HCT116 (cell line): ENCODE measurements around the gene RPRD1B. TPM values are rescaled to one million over a fixed set of nuclear protein-coding genes. Genes with fewer than 3 reads are reported as not detected.

Experiments
- ATAC-seq: fragments of 200-7000 bp; cut with Tn5 transposase; 2 replicates; pipeline ENCODE4 v1.9.1; 2020; ENCODE audit warnings: mild to moderate bottlenecking, moderate library complexity
- BruUV-seq: library from RNA; stranded (reverse); fragments of 400-500 nt; replicated peaks from 2 replicates; lab custom pipeline; 2021; lab: Mats Ljungman, UMichigan
- CTCF ChIA-PET: fragments of 300-600 bp; sonication (Branson Sonifier 250); formaldehyde crosslinking; loops from one replicate; lab custom pipeline; 2021; ENCODE audit warnings: antibody characterized with exemption; lab: Charles Lee
- POLR2A ChIA-PET: fragments of 300-600, 350-600 bp; sonication (Branson Sonifier 250); formaldehyde crosslinking; loops from one replicate; lab custom pipeline; 2021; ENCODE audit warnings: antibody characterized with exemption; lab: Charles Lee
- RAD21 ChIA-PET, 2 experiments: fragments of 300-600 bp; sonication (Branson Sonifier 250); formaldehyde crosslinking; loops; one replicate each; lab custom pipeline; 2023; ENCODE audit warnings: low total read pairs in 2 of 2; ENCODE audit not compliant: uncharacterized antibody in 2 of 2, unreplicated experiment in 2 of 2, low non-redundant PET in 1 of 2; lab: Charles Lee
- DNase-seq: peaks from one replicate; pipeline ENCODE4 v3.0.0-alpha.2; 2010; ENCODE audit warnings: low read depth, low spot score
- H2AFZ ChIP-seq: fragments of 200-600 bp; shearing (Covaris generic), sonication (generic); 2 replicates; pipeline ENCODE4 v1.6.1; 2017; ENCODE audit warnings: low read depth, mixed run types, mixed read lengths, antibody characterized with exemption, low read length; ENCODE audit not compliant: poor library complexity, severe bottlenecking
- H3K27ac ChIP-seq: 2 replicates; pipeline ENCODE4 v1.5.1; 2012; ENCODE audit warnings: low read depth, low read length
- H3K27me3 ChIP-seq: fragments of 200-600 bp; sonication (generic); 2 replicates; pipeline ENCODE4 v1.6.1; 2016; ENCODE audit warnings: mixed run types, low read length, mixed read lengths; ENCODE audit not compliant: insufficient read depth
- H3K36me3 ChIP-seq, 2 experiments: fragments of 200-500 bp in 1 of 2; fragments of 200-600 bp in 1 of 2; sonication (Bioruptor generic) in 1 of 2; sonication (generic) in 1 of 2; 2 replicates each; pipeline versions ENCODE4 v1.5.1 to v1.6.1; 2014 to 2016; ENCODE audit warnings: low read length in 2 of 2, inconsistent platforms in 1 of 2, mixed read lengths in 1 of 2, mixed run types in 1 of 2; ENCODE audit not compliant: insufficient read depth in 2 of 2, control insufficient read depth in 1 of 2
- H3K4me1 ChIP-seq, 2 experiments: fragments of 200-600 bp in 1 of 2; sonication (generic) in 1 of 2; 2 replicates each; pipeline versions ENCODE4 v1.5.1 to v1.6.1; 2012 to 2017; ENCODE audit warnings: low read length in 2 of 2, inconsistent platforms in 1 of 2, mild to moderate bottlenecking in 1 of 2, mixed read lengths in 1 of 2, mixed run types in 1 of 2, moderate library complexity in 1 of 2; ENCODE audit not compliant: insufficient read depth in 2 of 2, control insufficient read depth in 1 of 2
- H3K4me2 ChIP-seq: fragments of 200-600 bp; sonication (generic); 2 replicates; pipeline ENCODE4 v1.6.1; 2017; ENCODE audit warnings: mixed run types, low read length, mixed read lengths
- H3K4me3 ChIP-seq, 2 experiments: fragments of 200-600 bp in 1 of 2; sonication (generic) in 1 of 2; replicated peaks in 1 of 2; 2 replicates each; pipeline ENCODE4 v1.5.1; 2011 to 2016; ENCODE audit warnings: low read length in 2 of 2, control low read depth in 1 of 2, low read depth in 1 of 2, mild to moderate bottlenecking in 1 of 2, mixed read lengths in 1 of 2, mixed run types in 1 of 2
- H3K79me2 ChIP-seq: fragments of 200-600 bp; sonication (generic); 2 replicates; pipeline ENCODE4 v1.6.1; 2017; ENCODE audit warnings: mild to moderate bottlenecking, mixed run types, low read length, moderate library complexity, mixed read lengths; ENCODE audit not compliant: insufficient read depth
- H3K9ac ChIP-seq: fragments of 200-600 bp; sonication (generic); 2 replicates; pipeline ENCODE4 v1.6.1; 2016; ENCODE audit warnings: low read length, mixed read lengths
- H3K9me2 ChIP-seq: fragments of 200-600 bp; sonication (generic), shearing (Covaris generic); 2 replicates; pipeline ENCODE4 v1.6.1; 2017; ENCODE audit warnings: mixed run types, mild to moderate bottlenecking, moderate library complexity; ENCODE audit not compliant: insufficient read depth
- H3K9me3 ChIP-seq, 2 experiments: fragments of 200-500 bp in 1 of 2; fragments of 200-600 bp in 1 of 2; sonication (Bioruptor generic) in 1 of 2; sonication (generic) in 1 of 2; 2 replicates each; pipeline ENCODE4 v1.6.1; 2014 to 2017; ENCODE audit warnings: low read length in 2 of 2, mixed read lengths in 2 of 2, inconsistent platforms in 1 of 2, low read depth in 1 of 2, mild to moderate bottlenecking in 1 of 2, mixed run types in 1 of 2, moderate library complexity in 1 of 2; ENCODE audit not compliant: control insufficient read depth in 1 of 2, insufficient read depth in 1 of 2
- H4K20me1 ChIP-seq: fragments of 200-600 bp; sonication (generic), shearing (Covaris generic); 2 replicates; pipeline ENCODE4 v1.6.1; 2017; ENCODE audit warnings: mixed run types, mild to moderate bottlenecking, moderate library complexity; ENCODE audit not compliant: insufficient read depth
- ATF3 ChIP-seq: IDR thresholded peaks from 2 replicates; pipeline ENCODE4 v1.6.1; 2012
- ELF1 ChIP-seq: IDR thresholded peaks from 2 replicates; pipeline ENCODE4 v1.6.1; 2012; ENCODE audit warnings: low read depth, borderline replicate concordance
- EZH2 ChIP-seq: fragments of 200-600 bp; sonication (generic); IDR thresholded peaks from 2 replicates; pipeline ENCODE4 v1.6.1; 2017; ENCODE audit warnings: antibody characterized with exemption, mixed run types
- JUND ChIP-seq: IDR thresholded peaks from 2 replicates; pipeline ENCODE4 v1.6.1; 2012
- MAX ChIP-seq: IDR thresholded peaks from 2 replicates; pipeline ENCODE4 v1.6.1; 2012
- REST ChIP-seq: IDR thresholded peaks from 2 replicates; pipeline ENCODE4 v1.6.1; 2012; ENCODE audit warnings: low read depth
- TCF7L2 ChIP-seq: IDR thresholded peaks from 2 replicates; pipeline ENCODE4 v1.7.0; 2011; ENCODE audit warnings: borderline replicate concordance, inconsistent platforms; ENCODE audit not compliant: insufficient read depth, insufficient read length; ENCODE audit errors: extremely low read depth
- YY1 ChIP-seq: IDR thresholded peaks from 2 replicates; pipeline ENCODE4 v1.6.1; 2011; ENCODE audit warnings: low read length, low read depth, moderate library complexity, mild to moderate bottlenecking; ENCODE audit not compliant: insufficient replicate concordance; ENCODE audit errors: extremely low read depth
- ZBTB33 ChIP-seq: IDR thresholded peaks from 2 replicates; pipeline ENCODE4 v1.6.1; 2011; ENCODE audit warnings: mild to moderate bottlenecking, low read length, moderate library complexity; ENCODE audit not compliant: insufficient replicate concordance; ENCODE audit errors: extremely low read depth
- ZFX ChIP-seq: fragments of 450-650 bp; IDR thresholded peaks from 2 replicates; pipeline ENCODE4 v1.6.1; 2017
- intact Hi-C: fragments of 100-400 bp; cut with micrococcal nuclease; formaldehyde crosslinking; loops from 2 replicates; pipeline ENCODE4 v1.10.0; 2022
- total RNA-seq: library from RNA; stranded (reverse); gene quantifications from one replicate; pipeline ENCODE4 v1.2.1, GENCODE V29; 2021; ENCODE audit not compliant: unreplicated experiment

The RPRD1B gene
- total RNA-seq, 1 experiment from 2014 or later: 30.7 TPM

GRCh38 chr20:37989601-37990295 is 43.8 kb upstream of the RPRD1B start:
- TF ChIP-seq ZFX (no peak), MAX (no peak), TCF7L2 (no peak)
- CTCF ChIA-PET: no interaction called here
- RAD21 ChIA-PET: no interaction called here
- Histone ChIP-seq H3K79me2 (no peaks in the 10 kb centered on the region), H3K27ac (no peak overlapping the region), H3K9ac (no peak overlapping the region), H3K27me3 (no peaks in the 10 kb centered on the region), H3K4me3 (no peak overlapping the region), H3K4me2 (no peak overlapping the region), H3K36me3 (peaks cover 27 to 43% of the 10 kb centered on the region in 2 experiments; a peak in 3 of 4 replicates), H3K4me1 (0 out of 4 replicates have a peak, but pooled peaks cover 0 to 3% of the 10 kb centered on the region in 2 experiments), H3K9me2 (no peaks in the 10 kb centered on the region), H3K9me3 (no peaks in the 10 kb centered on the region), H4K20me1 (no peaks in the 10 kb centered on the region), H2AFZ (no peak overlapping the region)
- POLR2A ChIA-PET: no interaction called here
- intact Hi-C loops: no loop called here
- ATAC-seq (no peak), DNase-seq (no peak)
- BruUV-seq: no TSS peak

GRCh38 chr20:37990571-37991151 is 42.9 kb upstream of the RPRD1B start:
- Histone ChIP-seq H3K9ac (no peak overlapping the region), H4K20me1 (no peaks in the 10 kb centered on the region), H3K9me2 (no peaks in the 10 kb centered on the region), H3K9me3 (no peaks in the 10 kb centered on the region), H3K79me2 (no peaks in the 10 kb centered on the region), H2AFZ (no peak overlapping the region), H3K27ac (no peak overlapping the region), H3K4me3 (no peak overlapping the region), H3K4me1 (0 out of 4 replicates have a peak, but pooled peaks cover 0 to 3% of the 10 kb centered on the region in 2 experiments), H3K4me2 (no peak overlapping the region), H3K36me3 (peaks cover 35 to 50% of the 10 kb centered on the region in 2 experiments; a peak in 3 of 4 replicates), H3K27me3 (no peaks in the 10 kb centered on the region)
- DNase-seq: no peak
- POLR2A ChIA-PET: no interaction called here
- intact Hi-C loops: no loop called here
- BruUV-seq: no TSS peak
- ATAC-seq: no peak
- RAD21 ChIA-PET: no interaction called here
- CTCF ChIA-PET: no interaction called here
- TF ChIP-seq EZH2 (no peak), ELF1 (no peak), YY1 (no peak), JUND (no peak), ZBTB33 (no peak), REST (no peak), ATF3 (no peak)
